B cell (primary cell): ENCODE data around the gene IGF2BP3. TPM values are rescaled to one million over a fixed set of nuclear protein-coding genes. Genes with fewer than 3 reads are reported as not detected.

Experiments
- ATAC-seq: fragments of 200-7000 bp; cut with Tn5 transposase; one replicate; pipeline ENCODE4 v1.10.0; 2021; ENCODE audit warnings: low read depth, mild to moderate bottlenecking, moderate number of reproducible peaks, moderate library complexity
- CTCF ChIA-PET: fragments of 350-600 bp; sonication (Branson Sonifier 250); formaldehyde crosslinking; loops from one replicate; lab custom pipeline; 2021; ENCODE audit warnings: antibody characterized with exemption, inconsistent platforms; lab: Charles Lee
- POLR2A ChIA-PET: fragments of 350-600 bp; sonication (Branson Sonifier 250); formaldehyde crosslinking; loops from one replicate; lab custom pipeline; 2021; ENCODE audit warnings: antibody characterized with exemption; lab: Charles Lee
- DNase-seq: peaks from one replicate; pipeline ENCODE4 v3.0.0; 2013
- H2AFZ ChIP-seq: 2 replicates; pipeline ENCODE4 v1.6.1; 2012; ENCODE audit warnings: mild to moderate bottlenecking, low read depth, low read length; ENCODE audit not compliant: insufficient read depth, poor library complexity, severe bottlenecking
- H3K27ac ChIP-seq, 2 donors: 1 replicate in 1 of 2; 2 replicates in 1 of 2; pipeline ENCODE4 v1.5.1; 2012 to 2013; ENCODE audit warnings: low read length in 2 of 2, mild to moderate bottlenecking in 2 of 2, moderate library complexity in 1 of 2
- H3K27me3 ChIP-seq, 4 experiments: fragments of 200-600 bp in 1 of 4; sonication (generic) in 1 of 4; replicated peaks in 1 of 4; 1 replicate in 2 of 4; 2 replicates in 2 of 4; pipeline versions ENCODE4 v1.6.1 to v1.7.0; 2013 to 2016; ENCODE audit warnings: low read length in 3 of 4, mild to moderate bottlenecking in 2 of 4, mixed read lengths in 1 of 4, moderate library complexity in 1 of 4; ENCODE audit not compliant: insufficient read depth in 4 of 4, control insufficient read depth in 3 of 4; ENCODE audit errors: control extremely low read depth in 1 of 4
- H3K36me3 ChIP-seq, 2 experiments: replicated peaks in 1 of 2; 1 replicate in 1 of 2; 2 replicates in 1 of 2; pipeline versions ENCODE4 v1.6.1 to v1.7.1; 2013; ENCODE audit warnings: low read length in 1 of 2; ENCODE audit not compliant: insufficient read depth in 2 of 2, control insufficient read depth in 1 of 2; ENCODE audit errors: control extremely low read depth in 1 of 2, extremely low read depth in 1 of 2
- H3K4me1 ChIP-seq, 2 donors: fragments of 200-600 bp in 1 of 2; sonication (generic) in 1 of 2; 1 replicate in 1 of 2; 2 replicates in 1 of 2; pipeline versions ENCODE4 v1.5.1 to v1.6.1; 2013 to 2017; ENCODE audit warnings: low read length in 2 of 2; ENCODE audit not compliant: control insufficient read depth in 2 of 2, insufficient read depth in 2 of 2
- H3K4me2 ChIP-seq: replicated peaks from 2 replicates; pipeline ENCODE3; 2012; ENCODE audit warnings: mild to moderate bottlenecking, low read depth, low read length; ENCODE audit not compliant: poor library complexity, severe bottlenecking
- H3K4me3 ChIP-seq, 5 experiments: fragments of 200-600 bp in 1 of 5; sonication (generic) in 1 of 5; 1 replicate in 3 of 5; 2 replicates in 2 of 5; pipeline versions ENCODE4 v1.5.1 to v1.7.0; 2011 to 2016; ENCODE audit warnings: low read length in 4 of 5, mild to moderate bottlenecking in 4 of 5, low read depth in 2 of 5, control low read depth in 1 of 5, moderate library complexity in 1 of 5; ENCODE audit not compliant: insufficient read depth in 1 of 5; ENCODE audit errors: control extremely low read depth in 1 of 5, extremely low read depth in 1 of 5
- H3K79me2 ChIP-seq: fragments of 200-600 bp; sonication (generic); one replicate; pipeline ENCODE4 v1.6.0; 2016; ENCODE audit warnings: low read length; ENCODE audit not compliant: control insufficient read depth, insufficient read depth
- H3K9ac ChIP-seq: fragments of 200-600 bp; sonication (generic); 2 replicates; pipeline ENCODE4 v1.6.1; 2017; ENCODE audit warnings: mild to moderate bottlenecking, low read length, moderate library complexity
- H3K9me3 ChIP-seq, 3 donors: one replicate each; pipeline versions ENCODE4 v1.6.1 to v1.7.1; 2013; ENCODE audit warnings: low read length in 2 of 3; ENCODE audit not compliant: control insufficient read depth in 2 of 3, insufficient read depth in 1 of 3; ENCODE audit errors: control extremely low read depth in 1 of 3
- H4K20me1 ChIP-seq: 2 replicates; pipeline ENCODE4 v1.6.0; 2012; ENCODE audit warnings: mild to moderate bottlenecking, low read length; ENCODE audit not compliant: insufficient read depth, control insufficient read depth, poor library complexity, severe bottlenecking
- H3K27ac Mint-ChIP-seq: one replicate; pipeline ENCODE4 v1.8.0; 2021; ENCODE audit warnings: mixed read lengths
- H3K27me3 Mint-ChIP-seq: one replicate; pipeline ENCODE4 v1.8.0; 2021; ENCODE audit warnings: mixed read lengths
- H3K4me1 Mint-ChIP-seq: one replicate; pipeline ENCODE4 v1.8.0; 2021; ENCODE audit warnings: mixed read lengths
- H3K4me3 Mint-ChIP-seq: one replicate; pipeline ENCODE4 v1.8.0; 2021; ENCODE audit warnings: mixed read lengths
- H3K9me3 Mint-ChIP-seq: one replicate; pipeline ENCODE4 v1.8.0; 2022; ENCODE audit warnings: mixed read lengths; ENCODE audit not compliant: insufficient read depth
- EZH2 ChIP-seq: IDR thresholded peaks from 2 replicates; pipeline ENCODE4 v1.6.1; 2012; ENCODE audit warnings: borderline replicate concordance, low read depth, mild to moderate bottlenecking, moderate library complexity, low read length; ENCODE audit not compliant: insufficient read depth, poor library complexity, severe bottlenecking
- WGBS: methylation state at CpG from one replicate; pipeline ENCODE4 v1.1.5; 2013; ENCODE audit warnings: missing lambda C conversion rate; ENCODE audit not compliant: insufficient coverage; 5-methylcytosine and 5-hydroxymethylcytosine counted together
- intact Hi-C: fragments of 100-400 bp; cut with micrococcal nuclease; formaldehyde crosslinking; loops from one replicate; pipeline ENCODE4 v1.10.0; 2022
- polyA plus RNA-seq: library from polyadenylated mRNA; depleted of rRNA; stranded (reverse); fragments of >200 nt; gene quantifications from 2 replicates; pipeline ENCODE4 v1.2.3, GENCODE V29; 2012
- total RNA-seq, 2 donors: library from RNA; stranded (reverse); fragments of 120-200 nt in 1 of 2; gene quantifications; 1 replicate in 1 of 2; 2 replicates in 1 of 2; pipeline versions ENCODE4 v1.2.3 to v1.2.4, GENCODE V29; 2013 to 2022
- TF ChIP-seq, protein P1 (sequence below): fragments of 200-600 bp; IDR thresholded peaks from one replicate; pipeline ENCODE4 v1.8.0; 2022; ENCODE audit warnings: antibody characterized with exemption, mild to moderate bottlenecking

Gene IGF2BP3
- total and polyA plus RNA-seq, 2 donors (not counting 1 experiment from before 2014, with no cell fraction given) = 0.63 to 10.0 TPM

DNA sequence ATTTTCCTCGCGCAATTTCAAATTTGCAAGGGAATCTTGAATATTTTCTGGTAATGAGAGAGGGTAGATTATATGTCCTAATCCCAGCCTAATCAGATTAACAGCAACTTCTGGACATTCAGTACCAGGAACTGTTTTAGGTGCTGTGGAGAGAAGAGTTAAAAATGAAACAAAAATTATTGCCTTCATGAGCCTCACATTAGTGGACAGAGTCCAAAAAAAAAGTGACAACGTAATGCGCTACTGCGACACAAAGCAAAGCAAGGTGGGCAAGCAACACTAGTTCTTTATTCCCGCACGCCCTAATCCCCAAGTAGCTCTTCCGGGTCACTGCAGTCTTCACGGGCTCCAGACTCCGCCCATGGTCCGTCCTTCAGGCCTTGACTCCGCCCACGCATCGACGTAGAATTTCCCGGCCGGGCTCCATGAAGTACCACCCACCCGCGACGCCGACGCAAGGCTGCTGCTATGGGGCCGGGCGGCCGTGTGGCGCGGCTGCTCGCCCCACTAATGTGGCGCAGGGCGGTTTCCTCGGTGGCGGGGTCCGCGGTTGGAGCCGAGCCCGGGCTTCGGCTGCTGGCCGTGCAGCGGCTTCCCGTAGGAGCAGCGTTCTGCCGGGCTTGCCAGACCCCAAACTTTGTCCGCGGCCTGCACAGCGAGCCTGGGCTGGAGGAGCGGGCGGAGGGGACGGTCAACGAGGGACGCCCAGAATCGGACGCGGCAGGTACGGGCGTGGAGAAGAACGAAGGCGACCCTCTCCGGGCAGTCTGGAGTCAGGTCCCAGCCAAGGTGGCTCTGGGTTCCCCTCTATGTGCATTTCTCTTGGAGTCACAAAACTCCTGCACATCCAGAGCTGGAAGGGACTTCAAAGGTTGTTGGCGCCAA lies 171.2 kb downstream of the IGF2BP3 start, which contains the start of gene MALSU1:
Gene MALSU1, plus strand, starts transcription at position 455 of the 885 bp plus-strand sequence. Its CDS starts 14 bp downstream, at position 469.
- ATAC-seq = peak; percentile 100

More for the DNA sequence above, 171.2 kb downstream of the IGF2BP3 start, which contains the start of gene MALSU1:
- peaks cover 7% of the 10 kb centered on the region for H4K20me1 ChIP-seq
- ChIA-PET CTCF (interaction anchor here (4.5 kb wide), 1 partner anchor 27 kb away, joined by 27 read pairs; no protein-coding TSS in a partner anchor), POLR2A (interaction anchor here (0.6 to 1.6 kb wide), 7 partner anchors 47 to 1223 kb away, joined by 3 to 7 read pairs (median 4); no protein-coding TSS in a partner anchor)
- peak within 1 kb of the TSS; percentile 73 to 86 for H3K27ac ChIP-seq
- no peaks in the 10 kb centered on the region for H3K9me3 ChIP-seq
- peak within 1 kb of the TSS; percentile 70 to 95 (median 86) for H3K4me3 ChIP-seq
- H3K27ac Mint-ChIP-seq = peak within 1 kb of the TSS; percentile 94
- TF ChIP-seq, protein P1, sequence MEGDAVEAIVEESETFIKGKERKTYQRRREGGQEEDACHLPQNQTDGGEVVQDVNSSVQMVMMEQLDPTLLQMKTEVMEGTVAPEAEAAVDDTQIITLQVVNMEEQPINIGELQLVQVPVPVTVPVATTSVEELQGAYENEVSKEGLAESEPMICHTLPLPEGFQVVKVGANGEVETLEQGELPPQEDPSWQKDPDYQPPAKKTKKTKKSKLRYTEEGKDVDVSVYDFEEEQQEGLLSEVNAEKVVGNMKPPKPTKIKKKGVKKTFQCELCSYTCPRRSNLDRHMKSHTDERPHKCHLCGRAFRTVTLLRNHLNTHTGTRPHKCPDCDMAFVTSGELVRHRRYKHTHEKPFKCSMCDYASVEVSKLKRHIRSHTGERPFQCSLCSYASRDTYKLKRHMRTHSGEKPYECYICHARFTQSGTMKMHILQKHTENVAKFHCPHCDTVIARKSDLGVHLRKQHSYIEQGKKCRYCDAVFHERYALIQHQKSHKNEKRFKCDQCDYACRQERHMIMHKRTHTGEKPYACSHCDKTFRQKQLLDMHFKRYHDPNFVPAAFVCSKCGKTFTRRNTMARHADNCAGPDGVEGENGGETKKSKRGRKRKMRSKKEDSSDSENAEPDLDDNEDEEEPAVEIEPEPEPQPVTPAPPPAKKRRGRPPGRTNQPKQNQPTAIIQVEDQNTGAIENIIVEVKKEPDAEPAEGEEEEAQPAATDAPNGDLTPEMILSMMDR = no peak
- TF ChIP-seq EZH2 = no peak
- peaks cover 0 to 10% of the 10 kb centered on the region in 2 experiments for H3K36me3 ChIP-seq
- intact Hi-C loops = loop anchor here (1.0 to 5.0 kb wide), 9 partner anchors 22 to 381 kb away; partner anchors contain the start of genes CCDC126, FAM221A, HYCC1 and IGF2BP3
- peaks cover 0 to 6% (median 0%) of the 10 kb centered on the region in 4 experiments for H3K27me3 ChIP-seq
- under 1% methylated on average over 57 of the region's 59 CpGs for WGBS
- peak; percentile 98 for DNase-seq
- H3K79me2 ChIP-seq = peaks cover 61% of the 10 kb centered on the region
- H3K4me2 ChIP-seq = peak within 1 kb of the TSS; percentile 82
- H3K4me3 Mint-ChIP-seq = peak within 1 kb of the TSS; percentile 87
- H3K4me1 Mint-ChIP-seq = peaks cover 39% of the 10 kb centered on the region
- H3K9ac ChIP-seq = peak within 1 kb of the TSS; percentile 87
- H3K27me3 Mint-ChIP-seq = no peaks in the 10 kb centered on the region
- peaks cover 16 to 23% of the 10 kb centered on the region in 2 donors for H3K4me1 ChIP-seq
- peak within 1 kb of the TSS; percentile 85 for H2AFZ ChIP-seq
- no peaks in the 10 kb centered on the region for H3K9me3 Mint-ChIP-seq
